ENCODE data around the gene IPCEF1. TPM values are rescaled to one million over a fixed set of nuclear protein-coding genes. Genes with fewer than 3 reads are reported as not detected.

IPCEF1 gene
- total RNA-seq, 4 donors from 2014 or later = 0.37 to 8.7 (median 3.8) TPM

- Histone ChIP-seq H3K36me3 (no peaks in the 10 kb centered on the region), H3K4me3 (no peak overlapping the region), H3K27me3 (no peaks in the 10 kb centered on the region), H3K27ac (peak overlapping the region in 1 of 4 donors; percentile 4), H3K4me1 (no peaks in the 10 kb centered on the region), H3K9me3 (no peaks in the 10 kb centered on the region)
- intact Hi-C loops (cut with DNase I; ENCODE audit: low total_unique reads) (no loop called here), in situ Hi-C loops (cut with MboI; ENCODE audit: low pct_ligation_motif_present in 1 of 4, low pct_unique_long_range_greater_than_20kb in 1 of 4, low sequenced_read_pairs in 3 of 4) (no loop called here)
- DNase-seq = no peak
- TF ChIP-seq CTCF (IDR thresholded peaks at IDR 0.05) = no peak
- no peak for TF ChIP-seq POLR2A (IDR thresholded peaks at IDR 0.05)
- TF ChIP-seq EP300 (IDR thresholded peaks at IDR 0.05; ENCODE audit: low read depth) = no peak
- no peak for TF ChIP-seq POLR2AphosphoS5 (IDR thresholded peaks at IDR 0.05)
Measured at GRCh38 chr6:154197196-154197860, 159.3 kb downstream of the IPCEF1 start.

- Histone ChIP-seq H3K27me3 (no peaks in the 10 kb centered on the region), H3K27ac (no peak overlapping the region), H3K36me3 (no peaks in the 10 kb centered on the region), H3K9me3 (no peaks in the 10 kb centered on the region), H3K4me1 (no peaks in the 10 kb centered on the region), H3K4me3 (no peak overlapping the region)
- DNase-seq = no peak
- in situ Hi-C loops (cut with MboI; ENCODE audit: low pct_ligation_motif_present in 1 of 4, low pct_unique_long_range_greater_than_20kb in 1 of 4, low sequenced_read_pairs in 3 of 4) (no loop called here), intact Hi-C loops (cut with DNase I; ENCODE audit: low total_unique reads) (no loop called here)
- WGBS, 2 donors (ENCODE audit: low coverage in 1 of 2) = 67 to 83% methylated on average over 1 of the region's 1 CpG
- TF ChIP-seq POLR2AphosphoS5 (IDR thresholded peaks at IDR 0.05) (no peak), POLR2A (IDR thresholded peaks at IDR 0.05) (no peak), CTCF (IDR thresholded peaks at IDR 0.05) (no peak), EP300 (IDR thresholded peaks at IDR 0.05; ENCODE audit: low read depth) (no peak)
Measured at GRCh38 chr6:154196333-154196885, 160.2 kb downstream of the IPCEF1 start.

- Histone ChIP-seq H3K36me3 (no peaks in the 10 kb centered on the region), H3K27ac (no peak overlapping the region), H3K4me1 (no peaks in the 10 kb centered on the region), H3K4me3 (no peak overlapping the region), H3K9me3 (peaks cover 0 to 2% of the 10 kb centered on the region in 2 donors), H3K27me3 (no peaks in the 10 kb centered on the region)
- in situ Hi-C loops (cut with MboI; ENCODE audit: low pct_ligation_motif_present in 1 of 4, low pct_unique_long_range_greater_than_20kb in 1 of 4, low sequenced_read_pairs in 3 of 4) (no loop called here), intact Hi-C loops (cut with DNase I; ENCODE audit: low total_unique reads) (no loop called here)
- no peak for TF ChIP-seq EP300 (IDR thresholded peaks at IDR 0.05; ENCODE audit: low read depth)
- TF ChIP-seq POLR2AphosphoS5 (IDR thresholded peaks at IDR 0.05) = no peak
- no peak for TF ChIP-seq POLR2A (IDR thresholded peaks at IDR 0.05)
- no peak for TF ChIP-seq CTCF (IDR thresholded peaks at IDR 0.05)
- no peak for DNase-seq
Measured at GRCh38 chr6:154187714-154188113, 168.9 kb downstream of the IPCEF1 start.

- TF ChIP-seq CTCF (IDR thresholded peaks at IDR 0.05) (no peak), POLR2A (IDR thresholded peaks at IDR 0.05) (no peak), EP300 (IDR thresholded peaks at IDR 0.05; ENCODE audit: low read depth) (no peak), POLR2AphosphoS5 (IDR thresholded peaks at IDR 0.05) (no peak)
- intact Hi-C loops (cut with DNase I; ENCODE audit: low total_unique reads) = no loop called here
- Histone ChIP-seq H3K4me1 (no peaks in the 10 kb centered on the region), H3K27me3 (no peaks in the 10 kb centered on the region), H3K4me3 (no peak overlapping the region), H3K36me3 (no peaks in the 10 kb centered on the region), H3K27ac (no peak overlapping the region), H3K9me3 (peaks cover 0 to 5% of the 10 kb centered on the region in 2 donors)
- in situ Hi-C loops (cut with MboI; ENCODE audit: low pct_ligation_motif_present in 1 of 4, low pct_unique_long_range_greater_than_20kb in 1 of 4, low sequenced_read_pairs in 3 of 4) = no loop called here
- WGBS, 2 donors (ENCODE audit: low coverage in 1 of 2) = 35 to 64% methylated on average over 3 of the region's 3 CpGs
- DNase-seq = no peak
Measured at GRCh38 chr6:154187203-154187602, 169.4 kb downstream of the IPCEF1 start.

Data from transverse colon (tissue), 4 donors.